Progenitor cell of endocrine pancreas (in vitro differentiated cells): ENCODE data around the gene DGLUCY. TPM values are rescaled to one million over a fixed set of nuclear protein-coding genes. Genes with fewer than 3 reads are reported as not detected.

ENCODE experiments used
- DNase-seq: peaks from one replicate; pipeline ENCODE4 v3.0.0; 2021; ENCODE audit warnings: low spot score; ENCODE audit not compliant: unreplicated experiment
- H3K27ac Mint-ChIP-seq: 2 replicates; pipeline ENCODE4 v1.8.0; 2021; ENCODE audit warnings: mild to moderate bottlenecking, moderate library complexity, mixed read lengths
- H3K27me3 Mint-ChIP-seq: 2 replicates; pipeline ENCODE4 v1.8.0; 2021; ENCODE audit warnings: mixed read lengths
- H3K36me3 Mint-ChIP-seq: 2 replicates; pipeline ENCODE4 v1.8.0; 2022; ENCODE audit warnings: mixed read lengths; ENCODE audit not compliant: insufficient read depth
- H3K4me1 Mint-ChIP-seq: 2 replicates; pipeline ENCODE4 v1.8.0; 2021; ENCODE audit warnings: low read depth, mixed read lengths
- H3K4me3 Mint-ChIP-seq: 2 replicates; pipeline ENCODE4 v1.8.0; 2021; ENCODE audit warnings: low read depth, mild to moderate bottlenecking, moderate library complexity, mixed read lengths
- H3K9me3 Mint-ChIP-seq: 2 replicates; pipeline ENCODE4 v1.8.0; 2021; ENCODE audit warnings: low read depth, mixed read lengths
- total RNA-seq: library from RNA; stranded (reverse); gene quantifications from 2 replicates; pipeline ENCODE4 v1.2.1, GENCODE V29; 2021
- TF ChIP-seq, protein P1 (sequence below): fragments of 200-600 bp; sonication (generic); IDR thresholded peaks from one replicate; pipeline ENCODE4 v1.5.0; 2021; ENCODE audit warnings: antibody characterized with exemption, mild to moderate bottlenecking; ENCODE audit not compliant: unreplicated experiment

DGLUCY gene
- total RNA-seq, 1 donor from 2014 or later, result 83.3 TPM

DNA sequence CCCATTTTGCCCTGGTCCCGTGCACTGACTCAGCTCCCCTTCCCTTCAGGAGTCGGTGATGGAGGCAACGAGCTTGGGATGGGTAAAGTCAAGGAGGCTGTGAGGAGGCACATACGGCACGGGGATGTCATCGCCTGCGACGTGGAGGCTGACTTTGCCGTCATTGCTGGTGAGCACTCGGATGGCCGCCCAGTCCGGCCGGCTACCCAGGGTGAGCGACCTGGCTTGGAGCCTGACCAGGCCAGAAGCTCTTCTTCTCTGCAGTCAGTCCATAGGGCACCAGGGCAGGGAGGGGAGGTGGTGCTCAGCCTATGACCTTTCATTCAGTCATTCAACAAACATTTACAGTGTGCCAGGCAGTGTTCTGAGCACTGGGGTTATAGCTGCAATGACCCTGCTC is 90.8 kb downstream of the DGLUCY start:
- Mint-ChIP-seq H3K4me3 (no peak overlapping the region), H3K27me3 (no peaks in the 10 kb centered on the region), H3K36me3 (peaks cover 41% of the 10 kb centered on the region), H3K9me3 (peaks cover 1% of the 10 kb centered on the region), H3K27ac (no peak overlapping the region), H3K4me1 (no peaks in the 10 kb centered on the region)
- TF ChIP-seq, protein P1, sequence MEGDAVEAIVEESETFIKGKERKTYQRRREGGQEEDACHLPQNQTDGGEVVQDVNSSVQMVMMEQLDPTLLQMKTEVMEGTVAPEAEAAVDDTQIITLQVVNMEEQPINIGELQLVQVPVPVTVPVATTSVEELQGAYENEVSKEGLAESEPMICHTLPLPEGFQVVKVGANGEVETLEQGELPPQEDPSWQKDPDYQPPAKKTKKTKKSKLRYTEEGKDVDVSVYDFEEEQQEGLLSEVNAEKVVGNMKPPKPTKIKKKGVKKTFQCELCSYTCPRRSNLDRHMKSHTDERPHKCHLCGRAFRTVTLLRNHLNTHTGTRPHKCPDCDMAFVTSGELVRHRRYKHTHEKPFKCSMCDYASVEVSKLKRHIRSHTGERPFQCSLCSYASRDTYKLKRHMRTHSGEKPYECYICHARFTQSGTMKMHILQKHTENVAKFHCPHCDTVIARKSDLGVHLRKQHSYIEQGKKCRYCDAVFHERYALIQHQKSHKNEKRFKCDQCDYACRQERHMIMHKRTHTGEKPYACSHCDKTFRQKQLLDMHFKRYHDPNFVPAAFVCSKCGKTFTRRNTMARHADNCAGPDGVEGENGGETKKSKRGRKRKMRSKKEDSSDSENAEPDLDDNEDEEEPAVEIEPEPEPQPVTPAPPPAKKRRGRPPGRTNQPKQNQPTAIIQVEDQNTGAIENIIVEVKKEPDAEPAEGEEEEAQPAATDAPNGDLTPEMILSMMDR, result no peak
- DNase-seq, result no peak

DNA sequence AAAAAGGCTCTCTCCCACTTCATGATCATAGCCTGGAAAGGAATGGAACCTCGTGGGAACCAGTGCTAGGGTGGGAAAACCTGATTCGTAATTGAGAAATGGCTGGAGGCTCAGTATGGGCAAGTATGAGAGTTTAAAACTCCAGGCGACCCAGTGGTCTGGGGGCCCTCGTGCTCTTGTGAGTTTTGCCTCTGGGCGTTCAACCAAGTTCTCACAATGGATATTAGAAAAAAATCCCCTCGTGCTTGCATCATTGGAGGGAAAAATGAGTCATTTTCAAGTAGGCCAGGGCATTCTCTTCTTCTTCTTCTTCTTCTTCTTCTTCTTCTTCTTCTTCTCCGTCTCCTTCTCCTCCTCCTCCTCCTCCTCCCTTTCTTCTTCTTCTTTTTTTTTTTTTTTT is 91.6 kb downstream of the DGLUCY start:
- Mint-ChIP-seq H3K27me3 (no peaks in the 10 kb centered on the region), H3K9me3 (peaks cover 6% of the 10 kb centered on the region), H3K4me3 (no peak overlapping the region), H3K36me3 (peaks cover 41% of the 10 kb centered on the region), H3K4me1 (no peaks in the 10 kb centered on the region), H3K27ac (no peak overlapping the region)
- TF ChIP-seq, protein P1, result no peak
- DNase-seq, result no peak

DNA sequence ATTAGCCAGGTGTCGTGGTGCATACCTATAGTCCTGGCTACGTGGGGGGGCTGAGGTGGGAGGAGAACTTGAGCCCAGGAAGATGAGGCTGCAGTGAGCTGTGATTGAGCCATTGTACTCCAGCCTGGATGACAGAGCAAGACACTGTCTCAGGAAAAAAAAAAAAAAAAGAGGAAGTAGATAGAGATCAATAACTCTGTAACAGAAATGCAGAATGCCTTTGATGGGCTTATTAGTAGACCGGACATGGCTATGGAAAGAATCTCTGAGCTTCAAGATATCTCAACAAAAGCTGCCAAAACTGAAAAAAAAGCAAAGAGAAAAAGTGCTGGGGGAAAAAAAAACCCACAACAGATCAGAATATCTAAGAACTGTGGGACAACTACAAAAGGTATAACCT is 93.1 kb downstream of the DGLUCY start:
- TF ChIP-seq, protein P1, result no peak
- H3K36me3 Mint-ChIP-seq, result peaks cover 46% of the 10 kb centered on the region
- no peaks in the 10 kb centered on the region for H3K4me1 Mint-ChIP-seq
- no peak overlapping the region for H3K4me3 Mint-ChIP-seq
- H3K27ac Mint-ChIP-seq, result no peak overlapping the region
- no peak for DNase-seq
- H3K27me3 Mint-ChIP-seq, result no peaks in the 10 kb centered on the region
- H3K9me3 Mint-ChIP-seq, result peaks cover 11% of the 10 kb centered on the region

- H3K9me3 Mint-ChIP-seq, result peaks cover 11% of the 10 kb centered on the region
- H3K27me3 Mint-ChIP-seq, result no peaks in the 10 kb centered on the region
- no peak for DNase-seq
- H3K27ac Mint-ChIP-seq, result no peak overlapping the region
- H3K4me1 Mint-ChIP-seq, result no peaks in the 10 kb centered on the region
- no peak overlapping the region for H3K4me3 Mint-ChIP-seq
- TF ChIP-seq, protein P1, result no peak
- H3K36me3 Mint-ChIP-seq, result peaks cover 50% of the 10 kb centered on the region
Observed at GRCh38 chr14:91211017-91211416, 97.1 kb downstream of the DGLUCY start.

- H3K27ac Mint-ChIP-seq, result no peak overlapping the region
- no peaks in the 10 kb centered on the region for H3K27me3 Mint-ChIP-seq
- H3K9me3 Mint-ChIP-seq, result peaks cover 11% of the 10 kb centered on the region
- no peak for DNase-seq
- peaks cover 41% of the 10 kb centered on the region for H3K36me3 Mint-ChIP-seq
- TF ChIP-seq, protein P1, result no peak
- no peaks in the 10 kb centered on the region for H3K4me1 Mint-ChIP-seq
- no peak overlapping the region for H3K4me3 Mint-ChIP-seq
Observed at GRCh38 chr14:91214306-91214705, 100.4 kb downstream of the DGLUCY start.
